Eye (tissue), 1 donor: Measurements from ENCODE around the gene RCBTB1.
"Not testable (repeated sequence)": the region's sequence is repeated elsewhere in the genome, so short reads cannot be mapped to it uniquely, and the experiment has no call there.

Experiments
- DNase-seq: peaks from one replicate; pipeline ENCODE4 v3.0.0-alpha.2; 2015

RCBTB1 gene

GRCh38 chr13:49585220-49586157 is at the start of gene RCBTB1:
Gene RCBTB1, minus strand, starts transcription at chr13:49585558. Its CDS starts 18,279 bp downstream, at chr13:49567279.
- DNase-seq: peak; percentile 89

- no peak for DNase-seq
Measured at GRCh38 chr13:49633710-49634109, 48.4 kb upstream of the RCBTB1 start.

- DNase-seq: no peak
Measured at GRCh38 chr13:49632156-49632555, 46.8 kb upstream of the RCBTB1 start.

GRCh38 chr13:49630580-49630979 is 45.2 kb upstream of the RCBTB1 start:
- DNase-seq: no peak

- DNase-seq: no peak
Measured at GRCh38 chr13:49629947-49630346, 44.6 kb upstream of the RCBTB1 start.

GRCh38 chr13:49629196-49629938 is 44.0 kb upstream of the RCBTB1 start:
- DNase-seq: no peak

- DNase-seq: peak; percentile 24
Measured at GRCh38 chr13:49627831-49628652, 42.7 kb upstream of the RCBTB1 start, which contains the start of gene ARL11. Gene ARL11, plus strand, starts transcription at chr13:49628507. Its CDS starts 1,941 bp downstream, at chr13:49630448.

- DNase-seq: no peak
Measured at GRCh38 chr13:49625392-49626079, 40.2 kb upstream of the RCBTB1 start.

GRCh38 chr13:49624229-49624628 is 38.9 kb upstream of the RCBTB1 start:
- DNase-seq: no peak

- no peak for DNase-seq
Measured at GRCh38 chr13:49622174-49622946, 37.0 kb upstream of the RCBTB1 start.

GRCh38 chr13:49620170-49620621 is 34.8 kb upstream of the RCBTB1 start:
- no peak for DNase-seq

GRCh38 chr13:49616676-49617065 is 31.3 kb upstream of the RCBTB1 start:
- no peak for DNase-seq

GRCh38 chr13:49615836-49616675 is 30.7 kb upstream of the RCBTB1 start:
- DNase-seq: peak; percentile 24

- DNase-seq: not testable (repeated sequence)
Measured at GRCh38 chr13:49612042-49612441, 26.7 kb upstream of the RCBTB1 start.

GRCh38 chr13:49610176-49610575 is 24.8 kb upstream of the RCBTB1 start:
- peak; percentile 20 for DNase-seq

- DNase-seq: no peak
Measured at GRCh38 chr13:49608651-49609331, 23.4 kb upstream of the RCBTB1 start.

GRCh38 chr13:49607761-49608160 is 22.4 kb upstream of the RCBTB1 start:
- DNase-seq: no peak

GRCh38 chr13:49606747-49607648 is 21.6 kb upstream of the RCBTB1 start:
- peak; percentile 90 for DNase-seq

GRCh38 chr13:49604570-49604969 is 19.2 kb upstream of the RCBTB1 start:
- no peak for DNase-seq
